NCI-H2029 (cell line): ENCODE results near the gene PNPT1.
A peak's percentile ranks its signal among the peaks of the same experiment; 100 is the strongest.

ENCODE experiments used
- DNase-seq: peaks from one replicate; lab custom pipeline; 2025; lab: John Stamatoyannopoulos, UW

PNPT1 gene

GRCh38 chr2:55668956-55669355, 24.7 kb downstream of the PNPT1 start:
- DNase-seq, result no peak

- DNase-seq, result no peak
Observed at GRCh38 chr2:55653255-55653654, 40.4 kb downstream of the PNPT1 start.

- DNase-seq, result no peak
Observed at GRCh38 chr2:55649211-55649610, 44.4 kb downstream of the PNPT1 start.

- no peak for DNase-seq
Observed at GRCh38 chr2:55636831-55637230, 56.8 kb downstream of the PNPT1 start.

GRCh38 chr2:55628931-55629330, 64.7 kb downstream of the PNPT1 start:
- DNase-seq, result no peak

- no peak for DNase-seq
Observed at GRCh38 chr2:55627915-55628314, 65.7 kb downstream of the PNPT1 start.

- DNase-seq, result no peak
Observed at GRCh38 chr2:55621802-55622201, 71.8 kb downstream of the PNPT1 start.

GRCh38 chr2:55620123-55620779, 73.4 kb downstream of the PNPT1 start:
- no peak for DNase-seq

GRCh38 chr2:55618275-55619055, 75.2 kb downstream of the PNPT1 start:
- peak; percentile 39 for DNase-seq

- no peak for DNase-seq
Observed at GRCh38 chr2:55618025-55618274, 75.7 kb downstream of the PNPT1 start.

- DNase-seq, result peak; percentile 97
Observed at GRCh38 chr2:55617175-55618024, 76.2 kb downstream of the PNPT1 start, which contains the start of gene PPP4R3B. TSS of gene PPP4R3B (minus strand) at chr2:55617622. CDS start at chr2:55617285, 337 bp downstream.

GRCh38 chr2:55616551-55617174, 77.0 kb downstream of the PNPT1 start:
- DNase-seq, result peak; percentile 71

GRCh38 chr2:55611997-55612396, 81.6 kb downstream of the PNPT1 start:
- no peak for DNase-seq

- no peak for DNase-seq
Observed at GRCh38 chr2:55610954-55611743, 82.5 kb downstream of the PNPT1 start.

GRCh38 chr2:55609938-55610578, 83.6 kb downstream of the PNPT1 start:
- DNase-seq, result no peak

GRCh38 chr2:55609193-55609794, 84.3 kb downstream of the PNPT1 start:
- DNase-seq, result no peak

GRCh38 chr2:55607717-55608116, 85.9 kb downstream of the PNPT1 start:
- DNase-seq, result no peak

- no peak for DNase-seq
Observed at GRCh38 chr2:55604027-55604565, 89.5 kb downstream of the PNPT1 start.

- no peak for DNase-seq
Observed at GRCh38 chr2:55601849-55602248, 91.8 kb downstream of the PNPT1 start.

GRCh38 chr2:55598056-55598795, 95.4 kb downstream of the PNPT1 start:
- no peak for DNase-seq
